ENCODE results near the gene SH3PXD2B. TPM values are rescaled to one million over a fixed set of nuclear protein-coding genes. Genes with fewer than 3 reads are reported as not detected.
"Not testable (repeated sequence)": the region's sequence is repeated elsewhere in the genome, so short reads cannot be mapped to it uniquely, and the experiment has no call there.

SH3PXD2B gene
- total RNA-seq, 1 donor from 2014 or later: 30.6 TPM

DNA sequence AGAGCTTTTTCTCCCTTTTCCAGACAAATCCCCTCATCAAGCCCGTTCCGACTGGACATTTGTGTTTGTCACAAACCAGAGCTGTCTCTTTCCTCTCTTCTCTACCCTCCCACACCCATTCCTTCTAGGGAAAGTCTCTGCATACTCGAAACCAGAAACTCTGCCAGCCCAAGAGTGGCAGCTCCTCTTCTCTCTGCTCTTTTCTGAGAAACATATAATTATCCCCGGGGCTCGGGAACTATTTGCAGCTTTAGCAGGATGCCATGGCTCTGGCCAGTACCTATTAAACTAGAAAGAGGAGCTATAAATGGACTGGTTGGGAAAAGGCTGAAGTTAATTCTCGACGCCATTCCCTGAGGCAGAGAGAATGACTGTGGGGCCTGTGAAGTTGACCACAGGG is 82.6 kb downstream of the SH3PXD2B start:
- no peak for DNase-seq (ENCODE audit: low spot score)

DNA sequence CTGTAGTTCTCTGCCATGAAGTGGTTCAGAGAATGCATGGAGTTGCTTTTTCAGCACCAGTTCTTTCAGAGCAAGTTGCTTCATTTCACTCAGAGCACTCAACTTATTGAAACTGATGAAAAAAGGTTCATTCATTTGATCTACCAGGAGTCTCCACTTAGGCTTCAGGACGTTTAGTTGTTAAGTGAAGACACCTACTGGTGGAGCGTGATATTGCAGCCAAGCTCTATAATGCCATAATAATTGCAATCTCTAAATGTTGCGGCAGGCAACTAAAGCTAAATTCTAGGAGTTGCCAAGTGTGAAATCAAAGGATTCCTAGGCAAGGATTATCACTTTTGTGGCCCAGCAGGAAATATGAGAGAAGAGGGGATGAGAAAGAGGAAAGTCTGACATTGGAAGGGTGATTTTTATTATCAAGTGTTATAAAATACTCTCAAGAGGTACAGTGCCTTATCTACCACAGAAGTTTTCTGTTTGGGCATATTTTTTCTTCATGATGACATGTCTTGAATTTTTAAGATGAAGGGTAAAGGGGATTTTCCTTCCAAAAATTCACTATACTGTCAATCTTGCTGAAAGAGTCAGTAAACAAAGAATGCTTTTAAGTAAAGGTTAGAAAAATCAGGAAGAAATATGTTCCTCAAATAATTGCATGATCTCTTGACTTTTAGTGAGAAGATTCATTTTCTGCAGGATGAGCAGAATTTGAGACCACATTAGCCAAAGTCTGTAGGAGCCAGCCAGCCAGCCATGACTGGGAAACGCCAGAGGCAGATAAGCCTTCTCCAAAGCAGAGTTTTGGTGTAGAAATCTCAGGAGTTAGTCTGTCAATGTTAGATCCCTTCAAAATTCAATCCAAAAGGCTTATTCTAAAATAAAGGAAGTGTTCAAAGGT is 83.4 kb downstream of the SH3PXD2B start:
- DNase-seq (ENCODE audit: low spot score): no peak

DNA sequence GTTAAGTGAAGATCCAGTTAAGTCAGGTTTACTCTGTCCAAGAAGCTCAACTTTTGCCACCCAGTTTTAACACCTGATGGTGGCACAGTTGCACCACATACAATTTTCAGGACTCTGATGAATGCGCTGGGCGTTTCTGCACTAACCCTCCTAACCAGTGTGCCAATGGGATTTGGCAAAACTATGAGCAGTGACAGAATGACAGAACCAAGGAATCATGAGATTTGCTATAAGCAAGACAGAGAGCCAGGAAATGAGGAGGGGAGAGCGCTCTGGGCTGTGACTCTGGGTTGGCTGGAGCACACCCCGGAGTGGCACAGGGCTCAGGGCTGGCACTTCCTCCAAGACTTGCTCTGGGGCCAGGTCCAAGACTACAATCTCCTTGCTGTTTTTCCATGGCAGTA is 84.1 kb downstream of the SH3PXD2B start:
- DNase-seq (ENCODE audit: low spot score): no peak

DNA sequence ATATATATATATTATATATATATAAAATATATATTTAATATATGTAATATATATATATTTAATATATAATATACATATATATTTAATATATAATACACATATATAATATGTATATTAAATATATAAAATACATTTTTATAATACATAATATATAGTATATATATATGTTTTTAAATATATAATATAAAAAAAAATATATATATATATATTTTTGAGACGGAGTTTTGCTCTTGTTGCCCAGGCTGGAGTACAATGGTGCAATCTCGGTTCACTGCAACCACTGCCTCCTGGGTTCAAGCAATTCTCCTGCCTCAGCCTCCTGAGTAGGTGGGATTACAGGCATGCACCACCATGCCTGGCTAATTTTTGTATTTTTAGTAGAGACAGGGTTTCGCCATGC is 85.6 kb downstream of the SH3PXD2B start:
- DNase-seq (ENCODE audit: low spot score): not testable (repeated sequence)

DNA sequence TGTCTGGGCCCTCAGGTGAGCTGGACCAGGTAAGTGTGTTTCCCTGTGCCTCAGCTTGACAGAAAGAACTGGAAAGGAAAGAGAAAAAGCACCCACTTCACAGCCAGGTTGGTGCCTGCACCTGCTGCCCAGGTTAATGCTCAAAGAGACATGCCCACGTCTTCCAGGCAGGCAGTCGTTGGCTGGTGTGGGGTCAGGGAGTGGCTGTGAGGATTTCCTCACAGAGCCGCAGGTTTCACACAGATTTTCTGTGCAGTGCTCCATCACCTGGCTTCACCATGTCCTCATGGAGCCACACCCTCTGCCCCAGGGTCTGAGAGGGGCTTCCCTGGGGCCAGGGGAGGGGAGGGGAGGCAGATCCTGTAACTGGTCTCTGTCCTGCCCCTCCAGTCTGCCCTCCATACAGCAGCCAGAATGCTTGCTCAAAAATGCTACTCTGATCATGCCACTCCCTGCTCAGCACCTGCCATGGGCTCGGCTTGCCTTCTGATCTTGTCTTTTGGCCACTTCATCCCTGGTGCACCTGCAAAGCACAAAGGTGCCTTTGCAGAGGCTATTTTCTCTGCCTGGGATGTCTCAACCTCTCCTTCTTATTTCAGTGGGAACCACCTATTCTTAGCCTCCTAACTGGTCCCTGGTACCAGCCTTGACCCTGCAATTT is 88.2 kb downstream of the SH3PXD2B start:
- no peak for DNase-seq (ENCODE audit: low spot score)

DNA sequence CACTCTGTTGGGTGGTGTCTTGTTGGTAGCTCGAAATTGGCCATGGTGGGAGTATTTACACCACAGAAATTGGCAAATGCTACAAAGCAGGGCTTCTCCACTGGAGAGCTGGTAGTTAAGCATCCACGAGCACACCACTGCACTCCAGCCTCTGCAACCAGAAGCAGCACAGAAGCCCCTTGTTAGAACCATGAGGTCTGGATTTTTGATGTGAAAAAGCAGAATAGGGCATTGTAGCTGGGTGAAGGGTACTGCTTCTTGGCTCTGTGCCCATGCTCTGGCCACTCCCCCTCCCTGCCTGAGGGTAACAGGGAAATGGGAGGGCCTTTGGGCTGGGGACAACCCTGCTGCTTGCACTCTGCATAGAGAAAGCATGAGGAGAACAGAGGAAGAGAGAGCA is 89.6 kb downstream of the SH3PXD2B start:
- DNase-seq (ENCODE audit: low spot score): no peak

DNA sequence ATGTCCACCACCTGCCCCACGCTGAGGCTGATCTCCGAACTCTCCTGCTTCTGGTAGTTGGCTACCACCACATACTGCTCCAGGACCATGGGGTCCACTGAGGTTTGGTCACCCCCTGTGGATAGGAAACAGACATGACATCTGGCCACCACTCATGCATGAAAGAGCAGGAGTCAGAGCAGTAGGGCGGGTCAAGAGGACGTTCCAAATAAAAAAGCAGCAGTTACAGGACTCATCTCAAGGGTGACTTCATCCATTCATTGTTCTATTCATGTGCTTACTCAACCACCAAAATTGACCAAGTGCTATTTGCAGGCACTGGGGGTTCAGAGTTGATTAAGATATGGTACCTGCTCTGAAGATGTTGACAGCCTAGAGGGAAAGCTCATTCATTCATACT is 91.6 kb downstream of the SH3PXD2B start:
- no peak for DNase-seq (ENCODE audit: low spot score)

DNA sequence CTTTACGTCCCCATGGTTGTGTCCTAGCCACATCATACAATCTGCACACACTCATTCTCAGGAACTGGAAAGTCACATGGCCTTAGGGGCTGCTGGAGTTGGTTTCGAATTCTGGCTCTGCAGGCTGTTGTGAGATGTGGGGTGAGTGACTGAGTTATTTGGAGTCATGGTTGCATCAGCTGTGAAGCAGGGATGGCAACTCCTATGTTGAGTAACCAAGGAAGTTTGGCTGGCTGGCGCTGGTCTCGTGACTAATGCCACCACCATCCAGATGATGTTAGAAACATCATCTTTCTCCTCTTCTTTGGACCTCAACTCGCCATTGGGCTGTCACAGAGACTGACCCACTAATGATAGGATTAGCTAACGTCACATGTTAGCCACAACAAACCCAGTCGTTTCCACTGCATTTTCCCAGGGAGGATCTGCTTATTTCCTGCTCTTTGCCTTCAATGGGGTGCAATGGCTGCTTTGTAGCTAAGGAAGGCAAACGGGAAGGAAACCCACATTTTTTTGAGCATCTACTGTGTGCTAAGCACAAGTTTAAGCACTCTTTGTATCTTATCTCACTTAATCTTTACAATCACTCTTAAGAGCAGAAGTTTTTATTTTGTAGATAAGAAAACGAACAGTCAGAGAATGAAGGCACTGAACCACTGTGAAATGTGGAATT is 92.6 kb downstream of the SH3PXD2B start:
- DNase-seq (ENCODE audit: low spot score): no peak

DNA sequence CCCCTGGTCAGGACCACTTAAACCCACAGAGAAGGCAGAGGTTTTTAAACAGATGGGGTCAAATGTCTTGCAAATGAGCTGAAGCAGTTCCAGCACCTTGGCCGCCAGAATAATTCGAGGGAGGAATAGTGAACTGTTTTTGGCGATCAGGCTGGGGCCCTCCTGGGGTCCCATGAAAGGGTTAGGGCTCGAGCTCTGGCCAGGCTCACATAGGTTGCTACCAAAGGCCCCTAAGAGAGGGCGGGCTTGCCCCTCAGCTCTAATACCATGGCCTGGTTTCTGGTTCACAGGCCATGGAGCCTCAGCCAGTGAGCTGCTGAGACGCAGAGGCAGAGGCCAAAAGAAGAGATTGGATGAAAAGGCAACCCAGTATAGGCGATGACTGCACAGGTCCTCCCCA is 96.0 kb downstream of the SH3PXD2B start:
- DNase-seq (ENCODE audit: low spot score): no peak

DNA sequence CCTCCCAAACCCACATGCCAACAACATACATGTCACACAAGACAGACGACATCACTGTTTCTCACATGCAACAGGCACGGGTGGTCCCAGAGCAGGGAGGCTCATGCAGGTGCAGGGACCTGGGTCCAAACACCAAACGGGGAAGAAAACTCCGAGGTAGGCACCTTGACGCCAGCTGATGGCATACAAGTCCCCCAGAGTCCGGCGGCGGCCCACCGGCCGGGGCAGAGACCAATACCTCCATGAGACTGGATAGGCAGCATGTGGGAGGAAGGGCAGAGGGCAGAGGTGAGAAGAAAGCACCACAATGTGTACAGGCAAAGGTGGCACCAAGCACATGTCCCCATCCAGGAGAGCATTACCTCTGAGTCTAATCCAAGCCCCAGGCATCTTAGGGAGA is 97.8 kb downstream of the SH3PXD2B start:
- DNase-seq (ENCODE audit: low spot score): no peak

DNA sequence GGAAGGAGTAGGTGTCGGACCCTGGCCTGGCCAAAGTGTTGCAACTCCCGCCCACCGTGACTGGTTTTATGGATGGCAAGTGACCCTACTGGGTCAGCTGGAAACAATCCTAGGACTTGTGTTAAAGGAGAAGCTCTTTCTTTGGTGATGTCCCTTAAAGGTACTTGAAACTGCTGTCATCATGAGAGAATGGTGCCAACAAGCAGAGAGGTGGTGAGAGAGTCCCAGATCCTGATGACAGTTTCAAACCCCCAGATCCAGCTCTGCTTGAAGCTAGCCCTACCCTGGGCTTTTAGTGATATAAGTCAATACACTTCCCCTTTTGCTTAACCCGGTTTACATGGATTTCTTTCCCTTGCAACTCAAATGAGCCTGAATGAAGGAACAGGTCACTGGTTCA is 98.3 kb downstream of the SH3PXD2B start:
- no peak for DNase-seq (ENCODE audit: low spot score)

DNA sequence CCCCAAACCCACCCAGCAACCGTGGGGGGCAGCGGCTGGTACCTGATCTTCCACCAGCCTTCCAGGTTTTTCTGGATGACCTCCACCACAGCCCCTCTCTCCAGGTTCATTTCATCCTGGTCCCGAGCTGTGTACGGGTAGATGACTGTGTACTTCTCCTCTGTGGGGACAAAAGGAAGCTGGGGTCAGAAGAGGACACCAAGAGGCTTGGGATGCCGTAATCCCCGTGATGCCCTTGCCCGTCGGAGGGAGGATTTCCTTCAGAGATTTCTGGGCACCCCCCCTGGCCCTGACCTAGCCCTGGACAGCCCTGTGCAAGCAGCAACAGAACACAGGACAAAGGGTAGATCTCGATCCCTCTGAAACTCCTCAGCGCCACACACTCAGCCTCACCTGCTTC is 100.5 kb downstream of the SH3PXD2B start:
- no peak for DNase-seq (ENCODE audit: low spot score)

DNA sequence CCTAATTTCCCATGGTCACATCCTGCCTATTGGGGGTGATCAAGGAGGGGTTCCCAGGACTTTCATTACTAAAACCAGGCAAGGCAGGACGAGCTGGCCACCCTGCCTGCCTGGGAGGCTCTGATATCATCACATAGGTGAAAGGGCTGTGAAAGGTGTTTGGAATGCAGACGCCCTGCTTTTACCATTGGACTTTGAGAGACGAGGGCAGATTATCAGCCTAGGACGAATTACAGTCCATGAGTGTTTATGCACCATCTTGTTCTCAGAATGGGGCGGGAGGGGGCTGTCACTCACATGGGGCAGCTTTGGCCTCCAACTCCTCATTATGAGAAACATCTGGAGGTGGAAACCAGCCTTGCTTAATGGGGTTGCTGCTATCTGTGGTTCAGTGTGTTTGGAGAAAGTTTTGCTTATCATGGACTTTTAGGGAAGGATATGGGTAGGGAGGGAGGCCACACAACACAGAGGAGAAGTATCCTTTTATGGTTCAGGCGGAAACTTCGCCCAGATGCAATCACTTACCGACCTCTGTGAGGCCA is 101.0 kb downstream of the SH3PXD2B start:
- DNase-seq (ENCODE audit: low spot score): no peak

DNA sequence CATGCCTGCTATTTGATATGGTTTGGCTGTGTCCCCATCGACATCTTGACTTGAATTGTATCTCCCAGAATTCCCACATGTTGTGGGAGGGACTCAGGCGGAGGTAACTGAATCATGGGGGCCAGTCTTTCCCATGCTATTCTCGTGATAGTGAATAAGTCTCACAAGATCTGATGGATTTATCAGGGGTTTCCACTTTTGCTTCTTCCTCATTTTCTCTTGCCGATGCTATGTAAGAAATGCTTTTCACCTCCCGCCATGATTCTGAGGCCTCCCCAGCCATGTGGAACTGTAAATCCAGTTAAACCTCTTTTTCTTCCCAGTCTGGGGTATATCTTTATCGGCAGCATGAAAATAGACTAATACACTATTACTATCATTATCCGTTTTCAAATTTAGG is 101.8 kb downstream of the SH3PXD2B start:
- not testable (repeated sequence) for DNase-seq (ENCODE audit: low spot score)

DNA sequence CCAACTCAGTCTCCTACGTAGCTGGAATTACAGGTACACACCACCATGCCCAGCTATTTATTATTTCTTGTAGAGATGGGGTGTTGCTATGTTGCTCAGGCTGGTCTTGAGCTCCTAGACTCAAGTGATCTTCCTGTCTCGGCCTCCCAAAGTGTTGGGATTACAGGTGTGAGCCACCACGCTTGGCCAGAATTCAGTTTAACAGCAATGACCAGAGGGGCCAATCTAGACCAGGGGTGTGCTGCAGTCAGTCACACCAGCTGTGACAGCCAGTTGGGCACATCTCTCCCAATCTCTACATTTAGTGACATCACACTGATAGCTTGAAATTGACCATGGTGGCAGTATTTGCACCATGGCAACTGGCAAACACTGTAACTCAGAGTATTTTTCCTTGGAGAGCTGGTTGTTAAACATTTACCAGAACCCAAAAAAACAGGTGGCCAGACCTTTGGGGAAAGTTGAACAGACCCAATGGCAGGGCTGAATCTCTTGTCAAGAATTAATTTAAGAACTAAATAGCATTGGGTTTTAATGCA is 103.0 kb downstream of the SH3PXD2B start:
- no peak for DNase-seq (ENCODE audit: low spot score)

DNA sequence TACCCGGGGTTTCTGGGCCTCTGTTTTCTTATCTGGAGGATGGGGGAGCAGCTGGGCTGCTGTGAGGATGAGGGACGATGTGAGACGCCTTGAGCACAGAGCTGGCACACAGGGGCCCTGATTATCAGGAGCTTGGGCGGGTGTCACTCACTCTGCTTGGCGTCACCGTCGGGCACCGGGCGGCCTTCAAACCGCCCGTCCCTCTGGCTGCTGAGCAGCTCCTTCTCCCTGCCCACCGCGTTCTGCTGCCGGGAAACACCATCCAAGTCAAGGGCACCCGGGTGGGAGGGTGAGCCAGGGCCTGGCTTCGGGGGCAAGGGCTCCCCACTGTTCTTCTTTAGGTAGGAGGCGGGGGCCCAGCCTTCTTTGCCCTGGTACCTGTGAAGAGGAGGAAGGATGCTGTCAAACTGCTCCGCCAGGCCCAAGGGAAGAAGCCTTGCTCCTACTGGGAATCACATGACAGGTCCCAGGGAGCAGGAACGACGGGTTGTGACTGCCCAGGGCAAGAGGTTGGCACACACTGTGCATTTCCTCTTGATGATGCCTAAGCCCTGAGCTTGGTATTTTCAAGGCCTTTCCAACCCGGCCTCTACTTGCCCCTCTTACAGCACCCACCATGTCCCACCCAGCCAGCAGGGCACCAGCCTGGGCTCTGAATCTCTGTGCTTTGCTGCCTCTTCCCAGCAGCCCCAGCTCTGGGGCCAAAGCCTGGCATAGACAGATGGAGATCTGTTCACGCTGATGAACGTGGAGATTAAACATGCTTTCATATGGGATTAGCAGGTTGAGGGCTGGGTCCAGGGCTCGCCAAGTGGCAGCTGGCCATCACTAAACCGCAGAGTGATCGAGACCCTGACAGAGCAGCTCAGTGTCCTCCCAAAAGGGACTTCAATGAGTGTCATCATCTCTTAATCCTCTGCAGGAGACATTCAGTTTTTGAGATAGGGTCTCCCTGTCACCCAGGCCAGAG is 103.8 kb downstream of the SH3PXD2B start:
- no peak for DNase-seq (ENCODE audit: low spot score)

DNA sequence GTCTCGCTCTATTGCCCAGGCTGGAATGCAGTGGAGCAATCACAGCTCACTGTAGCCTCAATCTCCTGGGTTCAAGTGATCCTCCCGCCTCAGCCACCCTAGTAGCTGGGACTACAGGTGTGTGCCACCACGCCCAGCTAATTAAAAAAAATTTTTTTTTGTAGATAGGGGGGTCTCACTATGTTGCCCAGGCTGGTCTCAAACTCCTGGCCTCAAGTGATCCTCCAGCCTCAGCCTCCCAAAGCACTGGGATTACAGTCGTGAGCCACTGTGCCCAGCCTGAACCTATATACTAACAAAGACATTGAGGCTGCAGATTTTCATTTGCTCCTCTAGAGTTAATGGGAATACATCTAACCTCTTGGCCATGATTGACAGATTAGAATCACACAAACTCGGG is 105.6 kb downstream of the SH3PXD2B start:
- DNase-seq (ENCODE audit: low spot score): not testable (repeated sequence)

DNA sequence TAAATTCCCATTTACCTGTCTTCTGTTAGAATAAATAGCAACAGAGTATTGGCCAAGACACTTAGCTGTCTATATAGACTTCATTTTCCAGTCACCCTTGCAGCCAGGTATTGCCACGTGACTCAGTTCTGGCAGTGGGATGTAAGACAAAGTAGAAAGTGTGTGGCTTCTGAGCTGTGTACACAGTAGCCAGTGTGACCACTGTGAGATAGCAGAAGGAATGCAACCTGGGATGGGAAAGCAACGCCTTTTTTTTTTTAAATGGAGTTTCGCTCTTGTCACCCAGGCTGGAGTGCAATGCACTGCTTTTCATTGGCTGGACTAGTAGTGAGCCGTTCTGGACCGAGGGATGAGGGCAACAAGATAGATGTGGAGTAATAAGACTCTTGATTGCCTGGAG is 106.2 kb downstream of the SH3PXD2B start:
- DNase-seq (ENCODE audit: low spot score): no peak

DNA sequence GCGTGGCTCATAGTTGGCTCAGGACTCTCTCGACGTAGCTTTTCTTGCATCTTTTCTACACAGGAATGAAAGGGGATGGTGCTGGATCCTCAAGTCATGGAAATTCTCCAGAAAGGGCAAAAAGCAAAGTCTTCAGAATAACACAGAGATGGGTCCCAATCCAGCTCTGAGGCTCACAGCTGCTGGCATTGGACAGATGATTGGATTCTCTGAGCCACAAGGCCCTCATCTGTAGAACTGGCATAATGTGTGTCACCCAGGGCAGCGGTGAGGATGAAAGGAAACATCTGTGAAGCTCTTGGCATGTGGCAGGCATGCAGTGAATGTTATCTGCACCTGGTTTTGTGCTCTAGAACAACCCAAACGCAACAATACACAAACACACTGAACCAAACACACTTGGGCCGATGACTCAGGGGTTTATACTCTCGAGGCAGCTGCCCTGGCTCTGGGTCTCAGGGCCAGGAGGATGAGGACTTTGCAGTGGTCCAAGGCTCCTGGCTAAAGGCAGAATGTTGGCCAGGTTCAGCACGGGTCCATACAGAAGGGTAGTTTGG is 106.8 kb downstream of the SH3PXD2B start:
- no peak for DNase-seq (ENCODE audit: low spot score)

DNA sequence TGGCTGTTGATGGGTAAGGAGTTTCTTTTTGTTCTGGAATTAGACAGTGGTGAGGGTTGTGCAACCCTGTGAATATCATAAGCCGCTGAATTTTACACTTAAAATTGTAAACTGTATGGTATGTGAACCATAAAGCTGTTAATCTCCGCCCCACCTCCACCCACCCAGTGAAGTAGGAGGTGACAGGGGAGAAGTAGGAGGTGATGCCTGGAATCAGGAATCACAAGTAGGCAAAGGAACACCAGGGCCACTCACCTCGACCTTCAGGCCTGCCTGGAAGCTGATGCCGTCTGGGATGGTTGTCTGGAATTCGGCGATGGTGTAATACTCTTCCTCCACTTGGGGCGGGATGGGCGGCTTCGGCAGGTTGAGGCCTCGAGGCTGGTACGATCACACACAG is 108.4 kb downstream of the SH3PXD2B start:
- no peak for DNase-seq (ENCODE audit: low spot score)
